ENCODE measurements around the gene FOXE3. TPM values are rescaled to one million over a fixed set of nuclear protein-coding genes. Genes with fewer than 3 reads are reported as not detected.

The FOXE3 gene
- not detected for total RNA-seq

DNA sequence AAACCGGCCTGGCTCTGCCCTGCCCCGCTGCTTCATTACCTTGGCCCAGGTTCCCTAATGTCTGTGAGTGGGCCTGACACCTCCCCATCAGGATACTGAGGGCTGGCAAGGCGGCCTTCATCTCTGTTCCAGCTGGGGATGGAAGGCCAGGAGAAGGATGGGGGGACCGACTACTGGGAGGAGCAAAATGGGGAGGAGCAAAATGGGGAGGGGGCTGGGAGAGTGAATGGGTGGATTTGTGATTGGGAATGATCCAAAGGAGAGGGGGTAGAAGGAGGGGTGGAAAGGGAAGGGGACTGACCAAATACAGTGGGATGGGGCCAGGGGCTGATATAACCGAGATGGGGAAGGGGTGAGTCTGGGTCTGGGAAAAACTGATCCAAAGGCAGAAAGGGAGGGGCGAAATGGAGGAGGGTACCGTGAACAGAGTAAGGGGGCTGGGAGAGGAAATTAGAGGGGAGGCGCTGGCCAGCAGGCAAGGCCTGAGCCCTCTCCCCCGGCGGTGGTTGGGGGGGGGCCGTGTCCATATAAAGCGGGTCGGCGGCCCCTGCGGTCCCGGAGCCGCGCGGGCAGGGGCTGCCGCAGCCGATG lies at the start of gene FOXE3:
FOXE3 (plus strand) TSS at position 558 of the 591 bp plus-strand sequence; CDS start at position 589, 31 bp downstream.
- peaks cover 33 to 54% (median 35%) of the 10 kb centered on the region in 3 donors for H3K27me3 ChIP-seq
- TF ChIP-seq, protein P1, sequence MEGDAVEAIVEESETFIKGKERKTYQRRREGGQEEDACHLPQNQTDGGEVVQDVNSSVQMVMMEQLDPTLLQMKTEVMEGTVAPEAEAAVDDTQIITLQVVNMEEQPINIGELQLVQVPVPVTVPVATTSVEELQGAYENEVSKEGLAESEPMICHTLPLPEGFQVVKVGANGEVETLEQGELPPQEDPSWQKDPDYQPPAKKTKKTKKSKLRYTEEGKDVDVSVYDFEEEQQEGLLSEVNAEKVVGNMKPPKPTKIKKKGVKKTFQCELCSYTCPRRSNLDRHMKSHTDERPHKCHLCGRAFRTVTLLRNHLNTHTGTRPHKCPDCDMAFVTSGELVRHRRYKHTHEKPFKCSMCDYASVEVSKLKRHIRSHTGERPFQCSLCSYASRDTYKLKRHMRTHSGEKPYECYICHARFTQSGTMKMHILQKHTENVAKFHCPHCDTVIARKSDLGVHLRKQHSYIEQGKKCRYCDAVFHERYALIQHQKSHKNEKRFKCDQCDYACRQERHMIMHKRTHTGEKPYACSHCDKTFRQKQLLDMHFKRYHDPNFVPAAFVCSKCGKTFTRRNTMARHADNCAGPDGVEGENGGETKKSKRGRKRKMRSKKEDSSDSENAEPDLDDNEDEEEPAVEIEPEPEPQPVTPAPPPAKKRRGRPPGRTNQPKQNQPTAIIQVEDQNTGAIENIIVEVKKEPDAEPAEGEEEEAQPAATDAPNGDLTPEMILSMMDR (IDR thresholded peaks at IDR 0.05 in 4 of 5, conservative IDR thresholded peaks at IDR 0.05 in 1 of 5), result no peak
- no peak for TF ChIP-seq POLR2A (IDR thresholded peaks at IDR 0.05)
- DNase-seq (no peak), ATAC-seq (no peak)
- H3K36me3 ChIP-seq, result no peaks in the 10 kb centered on the region
- intact Hi-C loops (cut with DNase I; ENCODE audit: low total_unique reads) (no loop called here), in situ Hi-C loops (cut with MboI; ENCODE audit: low sequenced_read_pairs in 4 of 4) (loop anchor here in 1 of 4 donors (25.0 kb wide), 1 partner anchor 229 kb away; the partner anchor contains the start of gene PDZK1IP1)
- H3K9me3 ChIP-seq, result no peaks in the 10 kb centered on the region
- H3K27ac ChIP-seq, result no peak within 1 kb of the TSS
- H3K4me1 ChIP-seq, result no peaks in the 10 kb centered on the region
- H3K4me3 ChIP-seq, result no peak within 1 kb of the TSS

DNA sequence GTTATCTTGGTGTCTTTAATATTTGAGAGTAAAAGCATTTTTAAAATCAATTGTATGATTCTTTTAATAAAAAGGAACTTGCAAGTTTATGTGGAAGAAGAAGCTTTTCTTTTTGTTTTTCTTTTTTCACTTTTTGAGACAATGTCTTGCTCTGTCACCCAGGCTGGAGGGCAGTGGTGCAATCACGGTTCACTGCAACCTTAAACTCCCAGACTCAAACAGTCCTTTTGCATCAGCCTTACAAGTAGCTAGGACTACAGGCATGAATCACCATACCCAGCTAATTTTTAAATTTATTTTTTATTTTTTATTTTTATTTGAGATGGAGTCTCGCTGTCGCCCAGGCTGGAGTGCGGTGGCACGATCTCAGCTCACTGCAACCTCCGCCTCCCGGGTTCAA lies 48.4 kb upstream of the FOXE3 start:
- TF ChIP-seq, protein P1 (IDR thresholded peaks at IDR 0.05 in 4 of 5, conservative IDR thresholded peaks at IDR 0.05 in 1 of 5), result no peak
- TF ChIP-seq POLR2A (IDR thresholded peaks at IDR 0.05), result no peak
- in situ Hi-C loops (cut with MboI; ENCODE audit: low sequenced_read_pairs in 4 of 4) (no loop called here), intact Hi-C loops (cut with DNase I; ENCODE audit: low total_unique reads) (no loop called here)
- DNase-seq (no peak), ATAC-seq (no peak)
- H3K9me3 ChIP-seq, result no peaks in the 10 kb centered on the region
- H3K36me3 ChIP-seq, result peaks cover 0 to 40% of the 10 kb centered on the region in 2 donors
- no peak overlapping the region for H3K4me3 ChIP-seq
- H3K4me1 ChIP-seq, result no peaks in the 10 kb centered on the region
- no peak overlapping the region for H3K27ac ChIP-seq
- no peaks in the 10 kb centered on the region for H3K27me3 ChIP-seq

DNA sequence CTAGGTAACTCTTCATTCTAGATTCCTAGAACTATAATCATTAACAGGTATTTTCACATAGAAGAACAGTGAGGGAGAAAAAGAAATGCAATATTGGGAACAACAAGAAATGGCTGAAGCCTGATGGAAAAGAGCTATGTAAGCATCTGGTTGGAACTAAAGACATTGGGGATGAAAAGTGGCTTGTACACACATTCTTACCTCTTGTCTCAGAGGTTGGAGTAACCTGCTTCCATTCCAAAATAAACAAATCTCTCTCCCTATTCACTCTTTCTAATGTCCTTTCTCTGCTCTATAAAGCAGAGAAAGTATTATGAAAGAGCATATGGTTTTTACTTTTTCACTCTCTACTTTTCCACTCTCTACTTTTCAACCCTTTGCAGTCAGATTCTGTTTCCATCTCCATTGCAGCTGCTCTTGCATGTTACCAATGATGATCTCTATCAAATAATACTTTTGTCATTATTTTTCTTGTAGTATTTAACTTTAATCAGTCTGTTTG lies 45.0 kb upstream of the FOXE3 start:
- peaks cover 7 to 74% of the 10 kb centered on the region in 2 donors for H3K36me3 ChIP-seq
- no peak for TF ChIP-seq POLR2A (IDR thresholded peaks at IDR 0.05)
- TF ChIP-seq, protein P1 (IDR thresholded peaks at IDR 0.05 in 4 of 5, conservative IDR thresholded peaks at IDR 0.05 in 1 of 5), result no peak
- DNase-seq, result no peak
- H3K27me3 ChIP-seq, result no peaks in the 10 kb centered on the region
- in situ Hi-C loops (cut with MboI; ENCODE audit: low sequenced_read_pairs in 4 of 4), result no loop called here
- intact Hi-C loops (cut with DNase I; ENCODE audit: low total_unique reads), result no loop called here
- H3K4me3 ChIP-seq, result no peak overlapping the region
- ATAC-seq, result no peak
- H3K9me3 ChIP-seq, result no peaks in the 10 kb centered on the region
- no peaks in the 10 kb centered on the region for H3K4me1 ChIP-seq
- no peak overlapping the region for H3K27ac ChIP-seq

DNA sequence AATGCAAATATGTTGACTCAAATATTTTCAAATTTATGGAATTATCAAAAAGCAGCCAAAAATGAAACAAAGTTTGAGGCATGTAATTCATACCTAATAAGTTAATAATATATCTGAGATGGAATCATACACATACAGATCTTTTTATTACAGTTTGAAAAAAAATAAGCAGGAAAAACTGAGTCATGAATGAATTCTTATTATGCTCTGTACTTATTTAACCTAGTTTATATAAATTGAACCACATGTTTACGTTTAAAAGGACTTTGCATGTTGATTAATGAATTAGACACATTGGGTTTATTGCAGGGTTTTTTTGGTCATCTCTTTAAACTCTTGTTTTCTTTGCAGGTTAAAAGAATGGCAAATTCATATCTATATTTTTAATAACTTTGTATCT lies 41.6 kb upstream of the FOXE3 start:
- DNase-seq, result no peak
- H3K27ac ChIP-seq, result no peak overlapping the region
- H3K9me3 ChIP-seq, result no peaks in the 10 kb centered on the region
- no peaks in the 10 kb centered on the region for H3K4me1 ChIP-seq
- peaks cover 9 to 71% of the 10 kb centered on the region in 2 donors for H3K36me3 ChIP-seq
- TF ChIP-seq, protein P1 (IDR thresholded peaks at IDR 0.05 in 4 of 5, conservative IDR thresholded peaks at IDR 0.05 in 1 of 5), result no peak
- no peak for TF ChIP-seq POLR2A (IDR thresholded peaks at IDR 0.05)
- in situ Hi-C loops (cut with MboI; ENCODE audit: low sequenced_read_pairs in 4 of 4) (no loop called here), intact Hi-C loops (cut with DNase I; ENCODE audit: low total_unique reads) (no loop called here)
- ATAC-seq, result no peak
- H3K4me3 ChIP-seq, result no peak overlapping the region
- no peaks in the 10 kb centered on the region for H3K27me3 ChIP-seq

Data from gastrocnemius medialis (tissue), 4 donors.